HepG2 (cell line): ENCODE measurements around the gene KCNMA1. TPM values are rescaled to one million over a fixed set of nuclear protein-coding genes. Genes with fewer than 3 reads are reported as not detected.

Experiments used
- ATAC-seq: fragments of 200-7000 bp; cut with Tn5 transposase; 3 replicates; pipeline ENCODE4 v1.9.1; 2020; ENCODE audit warnings: mild to moderate bottlenecking, moderate library complexity
- BruUV-seq: library from RNA; stranded (reverse); fragments of 400-500 nt; replicated peaks from 2 replicates; lab custom pipeline; 2021; lab: Mats Ljungman, UMichigan
- CTCF ChIA-PET: fragments of 300-600 bp; formaldehyde crosslinking; extraction: SDS; loops from one replicate; lab custom pipeline; 2021; ENCODE audit warnings: low total read pairs, inconsistent platforms, low intra/inter-chr PET ratio; lab: Yijun Ruan, JAX
- POLR2A ChIA-PET: fragments of 350-600 bp; sonication (Branson Sonifier 250); formaldehyde crosslinking; loops from one replicate; lab custom pipeline; 2020; ENCODE audit warnings: antibody characterized with exemption, inconsistent platforms; lab: Yijun Ruan, JAX
- DNase-seq: peaks from one replicate; pipeline ENCODE4 v3.0.0-alpha.2; 2015; ENCODE audit warnings: low spot score
- FAIRE-seq: peaks from 3 replicates; lab custom pipeline; 2011; peaks lifted over from hg19 to GRCh38; lab: Jason Lieb, UNC
- H2AFZ ChIP-seq: one replicate; pipeline ENCODE4 v1.6.1; 2011; ENCODE audit warnings: low read length, inconsistent platforms
- H3K27ac ChIP-seq: fragments of 300-600 bp; 3 replicates; pipeline ENCODE4 v1.8.0; 2011; ENCODE audit warnings: mixed run types, mild to moderate bottlenecking, mixed read lengths, low read length, inconsistent platforms; ENCODE audit not compliant: insufficient read depth; ENCODE audit errors: extremely low read length
- H3K27me3 ChIP-seq, 2 experiments: fragments of 200-600 bp in 1 of 2; 2 replicates in 1 of 2; 3 replicates in 1 of 2; pipeline versions ENCODE4 v1.6.0 to v1.8.0; 2011; ENCODE audit warnings: low read length in 2 of 2, mild to moderate bottlenecking in 2 of 2, moderate library complexity in 2 of 2, inconsistent platforms in 1 of 2; ENCODE audit not compliant: insufficient read depth in 2 of 2, control insufficient read depth in 1 of 2
- H3K36me3 ChIP-seq, 2 experiments: fragments of 200-600 bp in 1 of 2; replicated peaks in 1 of 2; 2 replicates in 1 of 2; 3 replicates in 1 of 2; pipeline versions ENCODE4 v1.5.1 to v1.8.0; 2011; ENCODE audit warnings: low read length in 2 of 2, inconsistent platforms in 1 of 2; ENCODE audit not compliant: insufficient read depth in 2 of 2, control insufficient read depth in 1 of 2
- H3K4me1 ChIP-seq: 2 replicates; pipeline ENCODE4 v1.5.1; 2012; ENCODE audit warnings: low read length, inconsistent platforms; ENCODE audit not compliant: insufficient read depth
- H3K4me2 ChIP-seq: 2 replicates; pipeline ENCODE4 v1.6.0; 2011; ENCODE audit warnings: low read depth, low read length, inconsistent platforms
- H3K4me3 ChIP-seq, 3 experiments: fragments of 200-600 bp in 1 of 3; sonication (generic), shearing (Covaris generic) in 1 of 3; replicated peaks in 1 of 3; 2 replicates each; pipeline ENCODE4 v1.5.1; 2011 to 2016; ENCODE audit warnings: low read length in 3 of 3, inconsistent platforms in 2 of 3, low read depth in 2 of 3, mild to moderate bottlenecking in 2 of 3, control low read depth in 1 of 3, mixed read lengths in 1 of 3; ENCODE audit not compliant: insufficient read depth in 1 of 3
- H3K79me2 ChIP-seq: one replicate; pipeline ENCODE4 v1.6.1; 2011; ENCODE audit warnings: low read length, inconsistent platforms; ENCODE audit not compliant: insufficient read depth
- H3K9ac ChIP-seq: 2 replicates; pipeline ENCODE4 v1.6.0; 2011; ENCODE audit warnings: mild to moderate bottlenecking, low read depth, low read length, inconsistent platforms; ENCODE audit not compliant: insufficient read depth
- H3K9me3 ChIP-seq: 2 replicates; pipeline ENCODE4 v1.5.1; 2012; ENCODE audit warnings: mild to moderate bottlenecking, low read length
- H4K20me1 ChIP-seq: 2 replicates; pipeline ENCODE4 v1.6.0; 2011; ENCODE audit warnings: inconsistent platforms, mild to moderate bottlenecking, low read length, moderate library complexity; ENCODE audit not compliant: insufficient read depth
- ATF1 ChIP-seq: IDR thresholded peaks from 2 replicates; pipeline ENCODE4 v1.6.1; 2016; ENCODE audit warnings: mild to moderate bottlenecking, control low read depth
- NCOA1 ChIP-seq: sonication (generic); formaldehyde crosslinking; IDR thresholded peaks from 2 replicates; pipeline ENCODE4 v1.9.0; 2021; ENCODE audit warnings: missing genetic modification reagents
- NR2C2 ChIP-seq: sonication (generic); formaldehyde crosslinking; IDR thresholded peaks from 2 replicates; pipeline ENCODE4 v1.4.0; 2020; ENCODE audit warnings: missing genetic modification reagents, mild to moderate bottlenecking, moderate library complexity, borderline replicate concordance
- PAX8 ChIP-seq: sonication (generic); formaldehyde crosslinking; IDR thresholded peaks from 2 replicates; pipeline ENCODE4 v1.8.0; 2022; ENCODE audit warnings: mild to moderate bottlenecking, missing genetic modification reagents, borderline replicate concordance
- SP4 ChIP-seq: sonication (generic); formaldehyde crosslinking; IDR thresholded peaks from 2 replicates; pipeline ENCODE4 v1.8.1; 2023; ENCODE audit warnings: mild to moderate bottlenecking, missing genetic modification reagents
- ZBTB26 ChIP-seq: IDR thresholded peaks from 2 replicates; pipeline ENCODE4 v1.6.1; 2016; ENCODE audit warnings: missing compliant biosample characterization, missing genetic modification reagents, borderline replicate concordance
- ZNF207 ChIP-seq: fragments of 450-650 bp; IDR thresholded peaks from 2 replicates; pipeline ENCODE4 v1.6.1; 2016; ENCODE audit warnings: antibody characterized with exemption, borderline replicate concordance
- ZNF251 ChIP-seq: sonication (generic); formaldehyde crosslinking; IDR thresholded peaks from 2 replicates; pipeline ENCODE4 v1.9.0; 2021; ENCODE audit warnings: mild to moderate bottlenecking, missing genetic modification reagents
- ZNF362 ChIP-seq: sonication (generic); formaldehyde crosslinking; IDR thresholded peaks from 2 replicates; pipeline ENCODE4 v1.4.0; 2020; ENCODE audit warnings: missing genetic modification reagents, mild to moderate bottlenecking, borderline replicate concordance
- ZNF512B ChIP-seq: sonication (generic); formaldehyde crosslinking; IDR thresholded peaks from 2 replicates; pipeline ENCODE4 v1.5.1; 2020; ENCODE audit warnings: missing genetic modification reagents, mild to moderate bottlenecking, borderline replicate concordance
- ZNF687 ChIP-seq: sonication (generic); formaldehyde crosslinking; IDR thresholded peaks from 2 replicates; pipeline ENCODE4 v1.5.1; 2020; ENCODE audit warnings: mild to moderate bottlenecking, missing genetic modification reagents, moderate library complexity
- ZNF790 ChIP-seq: sonication (generic); formaldehyde crosslinking; IDR thresholded peaks from 2 replicates; pipeline ENCODE4 v1.8.0; 2022; ENCODE audit warnings: missing genetic modification reagents, mild to moderate bottlenecking, borderline replicate concordance
- WGBS: methylation state at CpG from one replicate; pipeline ENCODE4 v1.1.6; 2017; ENCODE audit warnings: low lambda C conversion rate; 5-methylcytosine and 5-hydroxymethylcytosine counted together
- in situ Hi-C: cut with HindIII; loops from 2 replicates; pipeline ENCODE4 v1.10.0; 2017; ENCODE audit warnings: low pct_unique_long_range_greater_than_20kb; ENCODE audit not compliant: extremely low pct_ligation_motif_present
- intact Hi-C: fragments of 100-400 bp; cut with micrococcal nuclease; formaldehyde crosslinking; loops from one replicate; pipeline ENCODE4 v1.10.0; 2022; ENCODE audit not compliant: unreplicated experiment
- polyA plus RNA-seq, 8 experiments: library from polyadenylated mRNA; depleted of rRNA in 3 of 8; stranded (reverse) in 7 of 8; unstranded in 1 of 8; fragments of >200 nt; fragmentation: Illumina TruSeq in 4 of 8; extraction: Trizol in 4 of 8; gene quantifications; 2 replicates each; pipeline versions ENCODE4 v1.2.1 to v1.2.3, GENCODE V29; 2011 to 2016; ENCODE audit warnings: low read depth in 4 of 8, missing spikeins in 1 of 8, mixed read lengths in 1 of 8; ENCODE audit not compliant: insufficient read depth in 1 of 8
- total RNA-seq, 5 experiments: library from RNA; depleted of rRNA; stranded (reverse); fragments of >200 nt; fragmentation: Illumina TruSeq; extraction: Trizol; gene quantifications; 2 replicates each; pipeline ENCODE4 v1.2.3, GENCODE V29; 2016; ENCODE audit warnings: low read depth in 1 of 5

Gene KCNMA1
- total and polyA plus RNA-seq, 2 of the 13 experiments (the other 11 are each of a cell fraction or from before 2014, with no cell fraction given) = 0.02 TPM; not detected in 1

DNA sequence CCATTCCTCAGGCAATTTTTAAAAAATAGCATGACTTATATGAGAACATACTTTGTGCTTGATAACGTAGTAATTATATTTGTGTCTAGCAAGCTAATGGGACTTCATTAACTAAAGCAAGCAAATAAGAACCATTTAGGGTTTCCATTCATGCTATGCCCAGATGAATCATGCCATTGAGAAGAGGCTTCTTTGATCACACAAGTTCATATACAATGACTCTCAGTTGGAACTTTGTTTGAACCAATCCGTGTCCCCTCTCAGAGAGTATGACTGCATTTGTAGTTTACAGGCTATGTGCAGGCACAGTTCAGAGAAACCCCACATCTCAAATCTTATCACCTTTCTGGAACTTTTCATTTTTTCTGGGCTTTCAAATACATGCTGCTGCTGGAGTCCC lies 614.2 kb downstream of the KCNMA1 start:
- 0% methylated on average over 2 of the region's 2 CpGs for WGBS
- H3K9me3 ChIP-seq = no peaks in the 10 kb centered on the region
- no peaks in the 10 kb centered on the region for H3K79me2 ChIP-seq
- ChIA-PET POLR2A (no interaction called here), CTCF (no interaction called here)
- no peak for DNase-seq
- peaks cover 0 to 4% of the 10 kb centered on the region in 2 experiments; a peak in 1 of 5 replicates for H3K27me3 ChIP-seq
- no peaks in the 10 kb centered on the region for H3K4me1 ChIP-seq
- H4K20me1 ChIP-seq = no peaks in the 10 kb centered on the region
- no peaks in the 10 kb centered on the region for H3K36me3 ChIP-seq
- ATAC-seq = no peak
- BruUV-seq = no TSS peak
- intact Hi-C loops = no loop called here
- H3K4me2 ChIP-seq = no peak overlapping the region
- in situ Hi-C loops = no loop called here
- FAIRE-seq = no peak
- H2AFZ ChIP-seq = no peak overlapping the region
- no peak overlapping the region for H3K4me3 ChIP-seq
- H3K9ac ChIP-seq = no peak overlapping the region
- no peak overlapping the region for H3K27ac ChIP-seq
- TF ChIP-seq ZBTB26 (no peak), SP4 (CRISPR knock-in tag) (no peak), NR2C2 (CRISPR knock-in tag) (no peak), NCOA1 (CRISPR knock-in tag) (no peak), ZNF790 (CRISPR knock-in tag) (no peak), ZNF207 (no peak), ZNF362 (no peak), ZNF687 (CRISPR knock-in tag) (no peak), ATF1 (no peak), ZNF512B (CRISPR knock-in tag) (no peak), ZNF251 (no peak), PAX8 (no peak)
